Endothelial cell of umbilical vein (primary cell): ENCODE measurements around the gene SDSL. TPM values are rescaled to one million over a fixed set of nuclear protein-coding genes. Genes with fewer than 3 reads are reported as not detected.

Source experiments
- BruUV-seq: library from RNA; stranded (reverse); fragments of 400-500 nt; replicated peaks from 2 replicates; lab custom pipeline; 2021; lab: Mats Ljungman, UMichigan
- CTCF ChIA-PET: fragments of 300-600, 350-600 bp; sonication (Branson Sonifier 250); formaldehyde crosslinking; loops from one replicate; lab custom pipeline; 2021; ENCODE audit warnings: antibody characterized with exemption, inconsistent platforms; lab: Charles Lee
- POLR2A ChIA-PET: fragments of 300-600, 350-600 bp; sonication (Branson Sonifier 250); formaldehyde crosslinking; loops from one replicate; lab custom pipeline; 2021; ENCODE audit warnings: antibody characterized with exemption, inconsistent platforms; lab: Charles Lee
- DNase-seq: peaks from one replicate; pipeline ENCODE4 v3.0.0-alpha.2; 2011; ENCODE audit warnings: low read depth, low spot score
- FAIRE-seq: peaks from 2 replicates; lab custom pipeline; 2011; peaks lifted over from hg19 to GRCh38; lab: Jason Lieb, UNC
- H2AFZ ChIP-seq: 2 replicates; pipeline ENCODE4 v1.6.0; 2012; ENCODE audit warnings: low read depth, low read length, control low read depth, inconsistent platforms
- H3K27ac ChIP-seq: 2 replicates; pipeline ENCODE4 v1.5.1; 2011; ENCODE audit warnings: low read depth, mild to moderate bottlenecking, control low read depth, low read length, moderate library complexity; ENCODE audit not compliant: insufficient read depth
- H3K27me3 ChIP-seq, 2 experiments: 2 replicates each; pipeline versions ENCODE4 v1.6.0 to v1.6.1; 2011; ENCODE audit warnings: low read length in 2 of 2, mixed read lengths in 1 of 2; ENCODE audit not compliant: control insufficient read depth in 2 of 2, insufficient read depth in 2 of 2
- H3K36me3 ChIP-seq, 2 experiments: 2 replicates in 1 of 2; 3 replicates in 1 of 2; pipeline ENCODE4 v1.5.1; 2011; ENCODE audit warnings: low read length in 2 of 2, mild to moderate bottlenecking in 1 of 2, moderate library complexity in 1 of 2; ENCODE audit not compliant: control insufficient read depth in 2 of 2, insufficient read depth in 2 of 2; ENCODE audit errors: extremely low read depth in 1 of 2
- H3K4me1 ChIP-seq: 3 replicates; pipeline ENCODE4 v1.5.1; 2011; ENCODE audit warnings: mild to moderate bottlenecking, low read length; ENCODE audit not compliant: control insufficient read depth, insufficient read depth; ENCODE audit errors: extremely low read depth
- H3K4me2 ChIP-seq: 2 replicates; pipeline ENCODE4 v1.6.1; 2011; ENCODE audit warnings: low read length, control low read depth, mixed read lengths; ENCODE audit not compliant: insufficient read depth
- H3K4me3 ChIP-seq, 3 experiments: fragments of 200-600 bp in 1 of 3; sonication (generic), shearing (Covaris generic) in 1 of 3; replicated peaks in 1 of 3; 2 replicates each; pipeline ENCODE4 v1.5.1; 2011 to 2016; ENCODE audit warnings: control low read depth in 3 of 3, low read length in 3 of 3, mild to moderate bottlenecking in 2 of 3, inconsistent platforms in 1 of 3, low read depth in 1 of 3, moderate library complexity in 1 of 3; ENCODE audit not compliant: insufficient read depth in 1 of 3
- H3K79me2 ChIP-seq: 2 replicates; pipeline ENCODE4 v1.6.0; 2012; ENCODE audit warnings: low read length, inconsistent platforms; ENCODE audit not compliant: control insufficient read depth, insufficient read depth
- H3K9ac ChIP-seq: replicated peaks from 2 replicates; pipeline ENCODE3; 2011; ENCODE audit warnings: low read length, control low read depth; ENCODE audit not compliant: insufficient read depth; ENCODE audit errors: extremely low read depth
- H3K9me1 ChIP-seq: replicated peaks from 3 replicates; pipeline ENCODE4 v1.6.0; 2011; ENCODE audit warnings: mild to moderate bottlenecking, low read length; ENCODE audit not compliant: control insufficient read depth, insufficient read depth; ENCODE audit errors: extremely low read depth
- H3K9me3 ChIP-seq: replicated peaks from 2 replicates; pipeline ENCODE4 v1.5.1; 2012; ENCODE audit warnings: low read length, inconsistent platforms; ENCODE audit not compliant: control insufficient read depth, insufficient read depth
- H4K20me1 ChIP-seq: replicated peaks from 2 replicates; pipeline ENCODE3; 2011; ENCODE audit warnings: mild to moderate bottlenecking, low read length; ENCODE audit not compliant: control insufficient read depth, insufficient read depth; ENCODE audit errors: extremely low read depth
- CTCF ChIP-seq, 2 donors: IDR thresholded peaks; 1 replicate in 1 of 2; 2 replicates in 1 of 2; pipeline ENCODE4 v1.5.1; 2011; ENCODE audit warnings: low read length in 2 of 2, mild to moderate bottlenecking in 2 of 2, moderate library complexity in 2 of 2, control low read depth in 1 of 2, inconsistent platforms in 1 of 2, low read depth in 1 of 2; ENCODE audit not compliant: insufficient read depth in 1 of 2; ENCODE audit errors: extremely low read depth in 1 of 2
- EZH2 ChIP-seq: IDR thresholded peaks from 2 replicates; pipeline ENCODE4 v1.6.1; 2012; ENCODE audit warnings: borderline replicate concordance, low read depth, mild to moderate bottlenecking, moderate library complexity, low read length, inconsistent platforms; ENCODE audit not compliant: severe bottlenecking
- FOS ChIP-seq: IDR thresholded peaks from 2 replicates; pipeline ENCODE4 v1.6.1; 2011; ENCODE audit warnings: mild to moderate bottlenecking, low read length, moderate library complexity, borderline replicate concordance; ENCODE audit not compliant: insufficient read depth
- GATA2 ChIP-seq: IDR thresholded peaks from 2 replicates; pipeline ENCODE4 v1.7.0; 2011; ENCODE audit warnings: low read depth, mild to moderate bottlenecking, moderate library complexity, mixed read lengths, low read length; ENCODE audit not compliant: insufficient read length, insufficient read depth
- POLR2AphosphoS5 ChIP-seq: IDR thresholded peaks from 2 replicates; pipeline ENCODE4 v1.6.1; 2012; ENCODE audit warnings: low read depth, mild to moderate bottlenecking, control low read depth, low read length, moderate library complexity; ENCODE audit not compliant: insufficient read depth
- dilution Hi-C: fragments of 300-500 bp; cut with MboI; formaldehyde crosslinking; loops from one replicate; pipeline ENCODE4 v1.15.0; 2019; ENCODE audit warnings: low sequenced_read_pairs; ENCODE audit not compliant: extremely low pct_ligation_motif_present
- intact Hi-C: fragments of 100-400 bp; cut with micrococcal nuclease; formaldehyde crosslinking; loops from one replicate; pipeline ENCODE4 v1.10.0; 2022
- polyA plus RNA-seq, 4 experiments: library from polyadenylated mRNA; depleted of rRNA in 3 of 4; stranded (reverse) in 3 of 4; unstranded in 1 of 4; fragments of >200 nt; gene quantifications; 2 replicates each; pipeline versions ENCODE4 v1.2.1 to v1.2.3, GENCODE V29; 2011 to 2012; ENCODE audit warnings: missing spikeins in 1 of 4
- total RNA-seq: library from RNA; stranded (reverse); gene quantifications from 2 replicates; pipeline ENCODE4 v1.2.3, GENCODE V29; 2021

Gene SDSL
- total and polyA plus RNA-seq, 2 donors (not counting 3 experiments of a cell fraction or from before 2014, with no cell fraction given) = 5.7 to 16.9 TPM

GRCh38 chr12:113445544-113446171 lies 23.5 kb downstream of the SDSL start:
- H3K4me2 ChIP-seq = no peak overlapping the region
- dilution Hi-C loops = no loop called here

More at GRCh38 chr12:113445544-113446171, 23.5 kb downstream of the SDSL start:
- DNase-seq = no peak
- BruUV-seq = no TSS peak
- Histone ChIP-seq H3K4me3 (no peak overlapping the region), H4K20me1 (no peaks in the 10 kb centered on the region), H3K27me3 (peaks cover 0 to 3% of the 10 kb centered on the region in 2 experiments), H3K36me3 (no peaks in the 10 kb centered on the region), H3K9ac (no peak overlapping the region), H3K9me1 (no peaks in the 10 kb centered on the region), H2AFZ (no peak overlapping the region), H3K27ac (no peak overlapping the region), H3K9me3 (no peaks in the 10 kb centered on the region), H3K4me1 (no peaks in the 10 kb centered on the region), H3K79me2 (no peaks in the 10 kb centered on the region)
- intact Hi-C loops = no loop called here
- no peak for FAIRE-seq
- POLR2A ChIA-PET = no interaction called here
- no peak for TF ChIP-seq CTCF (IDR thresholded peaks at IDR 0.05; ENCODE audit: extremely low read depth in 1 of 2, insufficient read depth in 1 of 2, low read depth in 1 of 2, low read length in 2 of 2)
- no peak for TF ChIP-seq GATA2
- TF ChIP-seq FOS = no peak
- no peak for TF ChIP-seq POLR2AphosphoS5
- no peak for TF ChIP-seq EZH2
- CTCF ChIA-PET = interaction anchor here (1.0 to 3.4 kb wide), 4 partner anchors 11 to 467 kb away, joined by 3 to 24 read pairs (median 8); no protein-coding TSS in a partner anchor
